Thoracic aorta (tissue), 2 donors: ENCODE measurements around the gene DCC. TPM values are rescaled to one million over a fixed set of nuclear protein-coding genes. Genes with fewer than 3 reads are reported as not detected.

ENCODE experiments used
- ATAC-seq: fragments of 150-250 bp; one replicate; pipeline ENCODE4 v1.8.0; 2017; ENCODE audit warnings: low read depth; ENCODE audit not compliant: insufficient number of reproducible peaks, low FRiP score
- DNase-seq: peaks from one replicate; pipeline ENCODE4 v3.0.0-alpha.2; 2020; ENCODE audit warnings: low spot score
- H3K27ac ChIP-seq, 2 donors: fragments of 200-600 bp; sonication (generic); 1 replicate in 1 of 2; 2 replicates in 1 of 2; pipeline ENCODE4 v1.5.1; 2016; ENCODE audit warnings: mild to moderate bottlenecking in 2 of 2, moderate library complexity in 2 of 2
- H3K27me3 ChIP-seq: fragments of 200-600 bp; sonication (generic); replicated peaks from 2 replicates; pipeline ENCODE4 v1.6.0; 2016; ENCODE audit warnings: mild to moderate bottlenecking; ENCODE audit not compliant: insufficient read depth
- H3K36me3 ChIP-seq: fragments of 200-600 bp; sonication (generic); one replicate; pipeline ENCODE4 v1.5.1; 2016
- H3K4me1 ChIP-seq, 2 donors: fragments of 200-600 bp; sonication (generic); 1 replicate in 1 of 2; 2 replicates in 1 of 2; pipeline versions ENCODE4 v1.5.1 to v1.6.0; 2016; ENCODE audit warnings: low read depth in 2 of 2, mild to moderate bottlenecking in 1 of 2; ENCODE audit not compliant: control insufficient read depth in 1 of 2
- H3K4me3 ChIP-seq: fragments of 200-600 bp; sonication (generic); 2 replicates; pipeline ENCODE4 v1.5.1; 2016; ENCODE audit warnings: mild to moderate bottlenecking
- H3K9me3 ChIP-seq: fragments of 200-600 bp; sonication (generic); 2 replicates; pipeline ENCODE4 v1.5.1; 2016
- total RNA-seq, 2 donors: library from RNA; depleted of rRNA; stranded (reverse); fragments of >200 nt; gene quantifications; one replicate each; pipeline versions ENCODE4 v1.1.0 to v1.2.3, GENCODE V29; 2016
- TF ChIP-seq, protein P1 (sequence below): fragments of 200-600 bp; sonication (generic); IDR thresholded peaks from one replicate; pipeline ENCODE4 v1.5.1; 2019; ENCODE audit warnings: antibody characterized with exemption

Gene DCC
- total RNA-seq, 2 donors from 2014 or later, result not detected

DNA sequence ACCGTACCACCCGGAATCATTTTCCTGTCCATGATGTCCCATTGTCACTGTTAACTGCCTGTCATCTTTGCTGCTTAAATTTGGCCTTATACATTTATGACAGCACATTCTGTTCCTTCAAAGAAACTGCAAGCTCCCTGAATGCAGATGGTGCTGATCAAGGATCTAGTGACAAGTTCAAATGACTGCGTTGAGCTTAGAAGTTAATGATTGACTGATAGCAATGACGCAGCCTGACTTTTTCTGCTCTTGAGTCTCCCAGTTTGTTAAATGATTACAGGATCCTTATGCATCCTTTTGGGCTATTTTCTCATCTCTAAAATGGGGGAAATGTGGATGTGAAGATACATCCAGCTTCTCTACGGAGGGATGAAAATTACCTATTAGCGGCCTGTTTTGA lies 159.0 kb downstream of the DCC start:
- TF ChIP-seq, protein P1, sequence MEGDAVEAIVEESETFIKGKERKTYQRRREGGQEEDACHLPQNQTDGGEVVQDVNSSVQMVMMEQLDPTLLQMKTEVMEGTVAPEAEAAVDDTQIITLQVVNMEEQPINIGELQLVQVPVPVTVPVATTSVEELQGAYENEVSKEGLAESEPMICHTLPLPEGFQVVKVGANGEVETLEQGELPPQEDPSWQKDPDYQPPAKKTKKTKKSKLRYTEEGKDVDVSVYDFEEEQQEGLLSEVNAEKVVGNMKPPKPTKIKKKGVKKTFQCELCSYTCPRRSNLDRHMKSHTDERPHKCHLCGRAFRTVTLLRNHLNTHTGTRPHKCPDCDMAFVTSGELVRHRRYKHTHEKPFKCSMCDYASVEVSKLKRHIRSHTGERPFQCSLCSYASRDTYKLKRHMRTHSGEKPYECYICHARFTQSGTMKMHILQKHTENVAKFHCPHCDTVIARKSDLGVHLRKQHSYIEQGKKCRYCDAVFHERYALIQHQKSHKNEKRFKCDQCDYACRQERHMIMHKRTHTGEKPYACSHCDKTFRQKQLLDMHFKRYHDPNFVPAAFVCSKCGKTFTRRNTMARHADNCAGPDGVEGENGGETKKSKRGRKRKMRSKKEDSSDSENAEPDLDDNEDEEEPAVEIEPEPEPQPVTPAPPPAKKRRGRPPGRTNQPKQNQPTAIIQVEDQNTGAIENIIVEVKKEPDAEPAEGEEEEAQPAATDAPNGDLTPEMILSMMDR, result no peak
- no peak overlapping the region for H3K27ac ChIP-seq
- no peak overlapping the region for H3K4me3 ChIP-seq
- no peaks in the 10 kb centered on the region for H3K4me1 ChIP-seq
- no peak for DNase-seq
- no peaks in the 10 kb centered on the region for H3K27me3 ChIP-seq
- H3K9me3 ChIP-seq, result peaks cover 2% of the 10 kb centered on the region
- no peaks in the 10 kb centered on the region for H3K36me3 ChIP-seq
- ATAC-seq, result no peak

- Histone ChIP-seq H3K27me3 (no peaks in the 10 kb centered on the region), H3K4me1 (no peaks in the 10 kb centered on the region), H3K36me3 (no peaks in the 10 kb centered on the region), H3K9me3 (no peaks in the 10 kb centered on the region), H3K27ac (no peak overlapping the region), H3K4me3 (no peak overlapping the region)
- TF ChIP-seq, protein P1, result no peak
- ATAC-seq (no peak), DNase-seq (no peak)
Observed at GRCh38 chr18:52499644-52500043, 159.6 kb downstream of the DCC start.

GRCh38 chr18:52504589-52504988 lies 164.6 kb downstream of the DCC start:
- Histone ChIP-seq H3K9me3 (no peaks in the 10 kb centered on the region), H3K27ac (no peak overlapping the region), H3K36me3 (no peaks in the 10 kb centered on the region), H3K4me3 (no peak overlapping the region), H3K27me3 (no peaks in the 10 kb centered on the region), H3K4me1 (no peaks in the 10 kb centered on the region)
- ATAC-seq, result no peak
- TF ChIP-seq, protein P1, result no peak
- DNase-seq, result no peak

- H3K27me3 ChIP-seq, result no peaks in the 10 kb centered on the region
- no peak overlapping the region for H3K27ac ChIP-seq
- H3K36me3 ChIP-seq, result no peaks in the 10 kb centered on the region
- no peak for ATAC-seq
- H3K9me3 ChIP-seq, result no peaks in the 10 kb centered on the region
- TF ChIP-seq, protein P1, result no peak
- DNase-seq, result no peak
- H3K4me3 ChIP-seq, result no peak overlapping the region
- no peaks in the 10 kb centered on the region for H3K4me1 ChIP-seq
Observed at GRCh38 chr18:52510139-52510538, 170.1 kb downstream of the DCC start.

DNA sequence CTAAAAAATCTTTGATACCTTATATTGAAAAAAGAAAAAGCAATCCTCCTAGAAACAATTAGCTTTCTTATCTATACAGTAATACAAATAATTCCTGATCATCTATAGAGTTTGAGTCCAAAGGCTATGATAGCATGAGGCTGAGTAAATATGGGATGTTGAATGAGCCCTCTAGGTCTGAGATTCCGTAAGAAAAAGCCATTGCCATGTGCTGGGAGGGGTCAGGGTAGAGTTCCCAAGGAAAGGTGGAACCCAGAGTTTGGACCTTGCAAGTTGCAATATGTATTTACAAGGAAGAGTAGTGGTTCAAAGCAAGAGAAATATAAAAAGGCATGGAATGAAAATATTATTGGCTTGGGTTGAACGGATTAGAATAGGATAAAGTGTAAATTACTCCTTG lies 178.1 kb downstream of the DCC start:
- H3K9me3 ChIP-seq, result no peaks in the 10 kb centered on the region
- ATAC-seq, result no peak
- no peak overlapping the region for H3K4me3 ChIP-seq
- TF ChIP-seq, protein P1, result no peak
- DNase-seq, result no peak
- H3K4me1 ChIP-seq, result no peaks in the 10 kb centered on the region
- no peaks in the 10 kb centered on the region for H3K27me3 ChIP-seq
- H3K36me3 ChIP-seq, result no peaks in the 10 kb centered on the region
- H3K27ac ChIP-seq, result no peak overlapping the region
